OCI-LY7 (cell line): Measurements from ENCODE around the gene CASZ1. TPM values are rescaled to one million over a fixed set of nuclear protein-coding genes. Genes with fewer than 3 reads are reported as not detected.

Experiments
- BruUV-seq: library from RNA; stranded (reverse); fragments of 400-500 nt; replicated peaks from 2 replicates; lab custom pipeline; 2021; lab: Mats Ljungman, UMichigan
- CTCF ChIA-PET: fragments of 300-600 bp; sonication (Branson Sonifier 250); formaldehyde crosslinking; loops from one replicate; lab custom pipeline; 2022; ENCODE audit warnings: antibody characterized with exemption; ENCODE audit not compliant: unreplicated experiment; lab: Charles Lee
- POLR2A ChIA-PET: fragments of 300-600 bp; sonication (Branson Sonifier 250); formaldehyde crosslinking; loops from one replicate; lab custom pipeline; 2022; ENCODE audit warnings: antibody characterized with exemption; lab: Charles Lee
- DNase-seq: peaks from one replicate; pipeline ENCODE4 v3.0.0-alpha.2; 2015; ENCODE audit warnings: low spot score
- H2AFZ ChIP-seq: fragments of 200-600 bp; sonication (generic), shearing (Covaris generic); 2 replicates; pipeline ENCODE4 v1.6.1; 2014; ENCODE audit warnings: mild to moderate bottlenecking, antibody characterized with exemption, low read length, moderate library complexity
- H3K27ac ChIP-seq: fragments of 200-600 bp; sonication (generic); 2 replicates; pipeline ENCODE4 v1.5.1; 2014; ENCODE audit warnings: mixed run types, low read depth, mild to moderate bottlenecking, moderate library complexity, low read length, inconsistent platforms; ENCODE audit not compliant: poor library complexity, severe bottlenecking
- H3K36me3 ChIP-seq: fragments of 200-600 bp; sonication (generic); 2 replicates; pipeline ENCODE4 v1.6.1; 2014; ENCODE audit warnings: mild to moderate bottlenecking, antibody characterized with exemption, low read length, moderate library complexity, mixed read lengths; ENCODE audit not compliant: insufficient read depth
- H3K4me1 ChIP-seq: fragments of 200-600 bp; sonication (generic); 2 replicates; pipeline ENCODE4 v1.5.1; 2014; ENCODE audit warnings: mild to moderate bottlenecking, low read length; ENCODE audit not compliant: insufficient read depth, poor library complexity, severe bottlenecking
- H3K4me2 ChIP-seq: fragments of 200-600 bp; sonication (generic); 2 replicates; pipeline ENCODE4 v1.6.1; 2014; ENCODE audit warnings: mild to moderate bottlenecking, low read length
- H3K4me3 ChIP-seq: fragments of 200-600 bp; sonication (generic); 2 replicates; pipeline ENCODE4 v1.5.1; 2014; ENCODE audit warnings: mild to moderate bottlenecking, low read depth, low read length; ENCODE audit not compliant: poor library complexity, severe bottlenecking
- H3K79me2 ChIP-seq: fragments of 200-600 bp; sonication (generic); 2 replicates; pipeline ENCODE4 v1.6.1; 2016; ENCODE audit warnings: low read depth, mild to moderate bottlenecking, low read length, moderate library complexity, mixed read lengths; ENCODE audit not compliant: insufficient read depth
- H3K9me2 ChIP-seq: fragments of 200-600 bp; sonication (generic); 2 replicates; pipeline ENCODE4 v1.6.1; 2016; ENCODE audit warnings: mild to moderate bottlenecking, low read length, mixed read lengths; ENCODE audit not compliant: insufficient read depth
- H3K9me3 ChIP-seq: fragments of 200-600 bp; sonication (generic); 2 replicates; pipeline ENCODE4 v1.6.1; 2014; ENCODE audit warnings: mild to moderate bottlenecking, mixed run types, low read length, mixed read lengths
- H4K20me1 ChIP-seq: fragments of 200-600 bp; sonication (generic); 2 replicates; pipeline ENCODE4 v1.6.1; 2014; ENCODE audit warnings: mild to moderate bottlenecking, antibody characterized with exemption, low read length, moderate library complexity, mixed read lengths; ENCODE audit not compliant: insufficient read depth
- CTCF ChIP-seq: fragments of 200-600 bp; sonication (generic); conservative IDR thresholded peaks from 2 replicates; pipeline ENCODE4 v1.5.1; 2014; ENCODE audit warnings: mild to moderate bottlenecking, antibody characterized with exemption, low read length, moderate library complexity, mixed read lengths
- EZH2phosphoT487 ChIP-seq: fragments of 200-600 bp; sonication (generic); IDR thresholded peaks from 2 replicates; pipeline ENCODE4 v1.6.1; 2018; ENCODE audit warnings: low read depth, borderline replicate concordance, mild to moderate bottlenecking, mixed run types, antibody characterized with exemption, low read length, moderate library complexity, mixed read lengths
- intact Hi-C: fragments of 100-400 bp; cut with micrococcal nuclease; formaldehyde crosslinking; loops from one replicate; pipeline ENCODE4 v1.10.0; 2022; ENCODE audit not compliant: unreplicated experiment
- total RNA-seq, 2 experiments: library from RNA; depleted of rRNA in 1 of 2; stranded (reverse); fragments of >200 nt in 1 of 2; shearing (Covaris generic) in 1 of 2; gene quantifications; 2 replicates each; pipeline ENCODE4 v1.2.3, GENCODE V29; 2014 to 2022

CASZ1 gene
- total RNA-seq, 2 experiments from 2014 or later = 3.3 to 3.9 TPM

- Histone ChIP-seq H3K4me1 (no peaks in the 10 kb centered on the region), H2AFZ (no peak overlapping the region), H4K20me1 (no peaks in the 10 kb centered on the region), H3K4me2 (no peak overlapping the region), H3K27ac (no peak overlapping the region), H3K9me2 (no peaks in the 10 kb centered on the region), H3K79me2 (no peaks in the 10 kb centered on the region), H3K36me3 (no peaks in the 10 kb centered on the region), H3K4me3 (no peak overlapping the region), H3K9me3 (no peaks in the 10 kb centered on the region)
- ChIA-PET CTCF (no interaction called here), POLR2A (no interaction called here)
- TF ChIP-seq EZH2phosphoT487 = no peak
- no peak for TF ChIP-seq CTCF
- intact Hi-C loops = no loop called here
- BruUV-seq = no TSS peak
- no peak for DNase-seq
Measured at GRCh38 chr1:10788592-10789006, 7.8 kb downstream of the CASZ1 start.

- no peaks in the 10 kb centered on the region for H3K9me2 ChIP-seq
- H3K4me2 ChIP-seq = no peak overlapping the region
- H3K4me1 ChIP-seq = no peaks in the 10 kb centered on the region
- H4K20me1 ChIP-seq = no peaks in the 10 kb centered on the region
- ChIA-PET POLR2A (no interaction called here), CTCF (no interaction called here)
- BruUV-seq = no TSS peak
- no peak overlapping the region for H3K27ac ChIP-seq
- H3K4me3 ChIP-seq = no peak overlapping the region
- H3K9me3 ChIP-seq = no peaks in the 10 kb centered on the region
- H2AFZ ChIP-seq = no peak overlapping the region
- DNase-seq = no peak
- H3K79me2 ChIP-seq = no peaks in the 10 kb centered on the region
- no peaks in the 10 kb centered on the region for H3K36me3 ChIP-seq
- intact Hi-C loops = no loop called here
- no peak for TF ChIP-seq EZH2phosphoT487
Measured at GRCh38 chr1:10787286-10787685, 9.2 kb downstream of the CASZ1 start.

- Histone ChIP-seq H3K4me3 (no peak overlapping the region), H3K9me3 (no peaks in the 10 kb centered on the region), H3K79me2 (no peaks in the 10 kb centered on the region), H3K27ac (no peak overlapping the region), H3K36me3 (no peaks in the 10 kb centered on the region), H2AFZ (no peak overlapping the region), H3K4me2 (no peak overlapping the region), H3K9me2 (no peaks in the 10 kb centered on the region), H3K4me1 (no peaks in the 10 kb centered on the region), H4K20me1 (no peaks in the 10 kb centered on the region)
- no peak for DNase-seq
- ChIA-PET POLR2A (no interaction called here), CTCF (no interaction called here)
- TF ChIP-seq EZH2phosphoT487 (no peak), CTCF (no peak)
- intact Hi-C loops = no loop called here
- no TSS peak for BruUV-seq
Measured at GRCh38 chr1:10785728-10786638, 10.5 kb downstream of the CASZ1 start.
